ENCODE results near the gene TLE1. TPM values are rescaled to one million over a fixed set of nuclear protein-coding genes. Genes with fewer than 3 reads are reported as not detected.
"Not testable (repeated sequence)": the region's sequence is repeated elsewhere in the genome, so short reads cannot be mapped to it uniquely, and the experiment has no call there.

The TLE1 gene
- 9.0 and 10.6 TPM in 2 replicates for total RNA-seq

DNA sequence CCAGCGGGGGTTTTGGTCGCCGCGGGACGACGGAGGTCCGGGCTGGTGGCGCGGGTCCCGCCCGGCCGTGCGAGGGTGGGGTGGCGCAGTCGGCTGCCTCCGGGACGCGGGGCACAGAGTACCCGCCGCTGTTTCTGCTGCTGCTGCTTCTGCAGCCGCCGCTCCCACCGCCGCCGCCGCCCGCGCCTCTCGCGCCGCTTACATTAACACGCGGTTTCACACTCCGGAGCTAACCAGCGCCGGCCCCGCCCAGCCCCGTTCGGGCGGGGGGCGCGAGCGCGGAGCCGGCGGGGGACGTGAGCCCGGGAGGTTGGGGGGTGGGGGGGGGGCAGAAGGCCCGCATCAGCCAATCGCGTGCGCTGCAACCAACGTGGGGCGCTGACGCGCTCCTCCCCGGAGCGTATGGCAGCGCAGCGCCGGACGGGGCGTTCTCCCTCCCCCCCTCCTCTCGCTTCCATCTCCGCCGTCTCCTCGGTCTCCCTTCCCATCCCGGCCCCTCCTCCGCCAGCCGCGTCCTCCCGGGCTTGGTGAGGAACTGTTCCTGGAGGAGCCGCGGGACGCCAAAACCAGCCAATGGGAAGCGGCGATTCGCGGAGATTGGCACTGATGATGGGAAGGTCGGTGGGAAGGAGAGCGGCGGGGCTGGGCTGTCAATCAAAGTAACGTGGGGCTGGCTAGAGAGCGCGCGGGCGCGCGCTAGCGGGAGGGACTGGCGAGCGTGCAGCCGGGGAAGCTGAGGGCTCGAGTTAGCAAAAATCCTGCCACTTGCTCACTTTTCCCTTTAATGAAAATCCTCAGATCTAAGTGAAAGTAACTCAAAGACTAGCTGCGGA is at the start of gene TLE1:
Gene TLE1 (minus strand): TSS at position 205 of the 833 bp plus-strand sequence. CDS start 1,307 bp downstream, outside the sequence.
- Histone ChIP-seq H3K9me3 (ENCODE audit: low read depth, low read length) (no peaks in the 10 kb centered on the region), H3K27me3 (ENCODE audit: insufficient read depth, low read length) (peaks cover 27% of the 10 kb centered on the region), H3K27ac (ENCODE audit: low read depth, low read length) (peak within 1 kb of the TSS; percentile 42), H4K20me1 (ENCODE audit: insufficient read depth, low read length) (peaks cover 5% of the 10 kb centered on the region), H3K4me3 (ENCODE audit: insufficient read depth, low read length) (peak within 1 kb of the TSS; percentile 81), H2AFZ (ENCODE audit: low read length) (peak within 1 kb of the TSS; percentile 85), H3K36me3 (ENCODE audit: insufficient read depth, low read length) (no peaks in the 10 kb centered on the region), H3K4me1 (ENCODE audit: insufficient read depth, low read length) (peaks cover 16% of the 10 kb centered on the region), H3K4me2 (ENCODE audit: insufficient read depth, low read length) (peak within 1 kb of the TSS; percentile 96), H3K79me2 (ENCODE audit: insufficient read depth, low read length) (peaks cover 26% of the 10 kb centered on the region)
- peak; percentile 99 for DNase-seq (ENCODE audit: insufficient read length, low spot score, missing footprints)
- TF ChIP-seq, protein P1, sequence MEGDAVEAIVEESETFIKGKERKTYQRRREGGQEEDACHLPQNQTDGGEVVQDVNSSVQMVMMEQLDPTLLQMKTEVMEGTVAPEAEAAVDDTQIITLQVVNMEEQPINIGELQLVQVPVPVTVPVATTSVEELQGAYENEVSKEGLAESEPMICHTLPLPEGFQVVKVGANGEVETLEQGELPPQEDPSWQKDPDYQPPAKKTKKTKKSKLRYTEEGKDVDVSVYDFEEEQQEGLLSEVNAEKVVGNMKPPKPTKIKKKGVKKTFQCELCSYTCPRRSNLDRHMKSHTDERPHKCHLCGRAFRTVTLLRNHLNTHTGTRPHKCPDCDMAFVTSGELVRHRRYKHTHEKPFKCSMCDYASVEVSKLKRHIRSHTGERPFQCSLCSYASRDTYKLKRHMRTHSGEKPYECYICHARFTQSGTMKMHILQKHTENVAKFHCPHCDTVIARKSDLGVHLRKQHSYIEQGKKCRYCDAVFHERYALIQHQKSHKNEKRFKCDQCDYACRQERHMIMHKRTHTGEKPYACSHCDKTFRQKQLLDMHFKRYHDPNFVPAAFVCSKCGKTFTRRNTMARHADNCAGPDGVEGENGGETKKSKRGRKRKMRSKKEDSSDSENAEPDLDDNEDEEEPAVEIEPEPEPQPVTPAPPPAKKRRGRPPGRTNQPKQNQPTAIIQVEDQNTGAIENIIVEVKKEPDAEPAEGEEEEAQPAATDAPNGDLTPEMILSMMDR (IDR thresholded peaks at IDR 0.05; ENCODE audit: extremely low read depth, low read depth, low read length) = no peak

DNA sequence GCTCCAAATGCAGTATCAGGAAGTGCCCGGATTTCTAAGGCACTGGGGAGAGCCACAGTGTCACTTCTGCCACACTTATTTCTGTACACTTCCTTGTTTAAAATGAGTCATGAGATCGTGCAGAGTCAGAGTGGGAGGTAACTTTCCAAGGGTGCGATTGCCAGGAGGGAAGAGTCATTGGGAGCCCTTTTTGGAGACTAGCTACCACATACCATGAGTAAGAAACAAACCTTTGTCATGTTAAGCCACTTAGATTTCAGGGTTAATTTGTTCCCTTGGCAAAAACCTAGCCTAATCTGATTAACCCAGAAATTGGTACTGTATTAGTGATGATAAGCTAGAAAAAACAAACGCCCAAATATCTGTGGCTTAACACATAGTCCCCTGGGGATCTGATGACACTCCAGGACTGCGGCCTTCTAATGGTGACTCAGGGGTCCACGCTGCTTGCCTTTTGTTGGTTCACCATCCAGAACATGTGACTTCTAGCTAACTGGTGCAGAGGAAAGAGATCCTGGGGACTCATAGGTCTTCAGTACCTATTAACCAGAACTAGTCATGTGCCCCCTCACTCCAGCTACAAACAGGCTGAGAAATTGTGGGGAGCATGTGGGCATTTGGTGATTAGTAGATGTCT is 48.6 kb upstream of the TLE1 start:
- peaks cover 14% of the 10 kb centered on the region for H3K4me1 ChIP-seq (ENCODE audit: insufficient read depth, low read length)
- no peaks in the 10 kb centered on the region for H3K36me3 ChIP-seq (ENCODE audit: insufficient read depth, low read length)
- H3K27ac ChIP-seq (ENCODE audit: low read depth, low read length) = peak overlapping the region; percentile 15
- H3K79me2 ChIP-seq (ENCODE audit: insufficient read depth, low read length) = no peaks in the 10 kb centered on the region
- TF ChIP-seq, protein P1 (IDR thresholded peaks at IDR 0.05; ENCODE audit: extremely low read depth, low read depth, low read length) = no peak
- no peak overlapping the region for H3K4me3 ChIP-seq (ENCODE audit: insufficient read depth, low read length)
- no peaks in the 10 kb centered on the region for H4K20me1 ChIP-seq (ENCODE audit: insufficient read depth, low read length)
- H3K27me3 ChIP-seq (ENCODE audit: insufficient read depth, low read length) = no peaks in the 10 kb centered on the region
- peak overlapping the region; percentile 10 for H3K4me2 ChIP-seq (ENCODE audit: insufficient read depth, low read length)
- no peak overlapping the region for H2AFZ ChIP-seq (ENCODE audit: low read length)
- peak; percentile 86 for DNase-seq (ENCODE audit: insufficient read length, low spot score, missing footprints)
- H3K9me3 ChIP-seq (ENCODE audit: low read depth, low read length) = no peaks in the 10 kb centered on the region

DNA sequence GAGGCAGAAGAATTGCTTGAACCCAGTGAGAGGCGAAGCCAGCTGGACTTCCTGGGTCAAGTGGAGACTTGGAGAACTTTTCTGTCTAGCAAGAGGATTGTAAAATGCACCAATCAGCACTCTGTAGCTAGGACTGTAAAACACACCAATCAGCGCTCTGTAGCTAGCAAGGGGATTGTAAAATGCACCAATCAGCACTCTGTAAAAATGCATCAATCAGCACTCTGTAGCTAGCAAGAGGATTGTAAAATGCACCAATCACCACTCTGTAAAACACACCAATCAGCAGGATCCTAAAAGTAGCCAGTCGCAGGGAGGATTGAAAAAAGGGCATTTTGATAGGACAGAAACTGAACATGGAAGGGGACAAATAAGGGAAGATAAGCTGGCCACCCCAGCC is 41.2 kb upstream of the TLE1 start:
- not testable (repeated sequence) for H3K27ac ChIP-seq (ENCODE audit: low read depth, low read length); H4K20me1 ChIP-seq (ENCODE audit: insufficient read depth, low read length); H3K9me3 ChIP-seq (ENCODE audit: low read depth, low read length); H2AFZ ChIP-seq (ENCODE audit: low read length); H3K4me2 ChIP-seq (ENCODE audit: insufficient read depth, low read length); H3K36me3 ChIP-seq (ENCODE audit: insufficient read depth, low read length); H3K79me2 ChIP-seq (ENCODE audit: insufficient read depth, low read length); H3K4me3 ChIP-seq (ENCODE audit: insufficient read depth, low read length); DNase-seq (ENCODE audit: insufficient read length, low spot score, missing footprints); H3K27me3 ChIP-seq (ENCODE audit: insufficient read depth, low read length); H3K4me1 ChIP-seq (ENCODE audit: insufficient read depth, low read length)

DNA sequence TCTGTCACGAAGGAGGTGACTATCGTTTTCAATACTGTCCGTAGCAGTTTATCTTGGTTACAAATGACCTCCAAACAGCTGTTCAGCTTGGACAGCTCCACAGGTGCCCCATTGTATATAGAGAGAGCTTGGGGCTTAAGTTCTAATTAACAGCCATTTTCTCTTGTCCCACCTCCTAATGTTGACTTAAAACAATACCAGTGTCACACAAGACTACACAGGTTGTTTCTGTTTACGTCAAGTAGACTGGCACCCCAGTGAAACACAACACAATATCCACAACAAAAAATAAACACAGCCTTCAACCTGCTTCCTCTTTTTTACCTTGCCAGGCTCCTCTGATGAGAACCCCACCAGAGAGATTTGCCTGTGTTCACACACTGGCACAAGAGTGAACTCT is 39.8 kb upstream of the TLE1 start:
- H3K4me1 ChIP-seq (ENCODE audit: insufficient read depth, low read length) = no peaks in the 10 kb centered on the region

More for the DNA sequence above, 39.8 kb upstream of the TLE1 start:
- TF ChIP-seq, protein P1 (IDR thresholded peaks at IDR 0.05; ENCODE audit: extremely low read depth, low read depth, low read length) = no peak
- DNase-seq (ENCODE audit: insufficient read length, low spot score, missing footprints) = no peak
- Histone ChIP-seq H3K9me3 (ENCODE audit: low read depth, low read length) (no peaks in the 10 kb centered on the region), H3K4me3 (ENCODE audit: insufficient read depth, low read length) (no peak overlapping the region), H3K27ac (ENCODE audit: low read depth, low read length) (no peak overlapping the region), H3K27me3 (ENCODE audit: insufficient read depth, low read length) (peaks cover 7% of the 10 kb centered on the region), H3K79me2 (ENCODE audit: insufficient read depth, low read length) (no peaks in the 10 kb centered on the region), H2AFZ (ENCODE audit: low read length) (no peak overlapping the region), H3K36me3 (ENCODE audit: insufficient read depth, low read length) (no peaks in the 10 kb centered on the region), H3K4me2 (ENCODE audit: insufficient read depth, low read length) (no peak overlapping the region), H4K20me1 (ENCODE audit: insufficient read depth, low read length) (no peaks in the 10 kb centered on the region)

Data from osteoblast (primary cell).